GM12878 (cell line): Measurements from ENCODE around the gene SVIP. TPM values are rescaled to one million over a fixed set of nuclear protein-coding genes. Genes with fewer than 3 reads are reported as not detected.

ENCODE experiments used
- ATAC-seq: fragments of 200-7000 bp; cut with Tn5 transposase; 3 replicates; pipeline ENCODE4 v1.9.1; 2020; ENCODE audit warnings: mild to moderate bottlenecking, moderate library complexity
- BruUV-seq: library from RNA; stranded (reverse); fragments of 400-500 nt; replicated peaks from 2 replicates; lab custom pipeline; 2021; lab: Mats Ljungman, UMichigan
- CTCF ChIA-PET: fragments of 300-600 bp; sonication (Branson Sonifier 250); formaldehyde crosslinking; extraction: SDS; loops from one replicate; lab custom pipeline; 2021; ENCODE audit warnings: inconsistent platforms; lab: Yijun Ruan, JAX
- POLR2A ChIA-PET: fragments of 350-600 bp; formaldehyde crosslinking; extraction: SDS; loops from one replicate; lab custom pipeline; 2021; ENCODE audit warnings: inconsistent platforms; lab: Charles Lee
- RAD21 ChIA-PET: fragments of 300-600 bp; sonication (Branson Sonifier 250); formaldehyde crosslinking; loops from one replicate; lab custom pipeline; 2023; ENCODE audit warnings: antibody characterized with exemption; ENCODE audit not compliant: unreplicated experiment; lab: Charles Lee
- SMC1A ChIA-PET: fragments of 300-600 bp; sonication (Branson Sonifier 250); formaldehyde crosslinking; loops from one replicate; lab custom pipeline; 2023; ENCODE audit not compliant: unreplicated experiment, uncharacterized antibody; lab: Charles Lee
- DNase-seq: peaks from one replicate; pipeline ENCODE4 v3.0.0-alpha.2; 2011; ENCODE audit warnings: low read depth, low spot score
- FAIRE-seq: peaks from 3 replicates; lab custom pipeline; 2011; peaks lifted over from hg19 to GRCh38; lab: Jason Lieb, UNC
- H2AFZ ChIP-seq: 2 replicates; pipeline ENCODE4 v1.6.0; 2011; ENCODE audit warnings: low read depth, low read length, control low read depth; ENCODE audit not compliant: control insufficient read depth
- H3K27ac ChIP-seq: 2 replicates; pipeline ENCODE4 v1.5.1; 2011; ENCODE audit warnings: control low read depth; ENCODE audit not compliant: control insufficient read depth, insufficient read depth
- H3K27me3 ChIP-seq, 2 experiments: replicated peaks in 1 of 2; 2 replicates each; pipeline versions ENCODE4 v1.6.0 to v1.6.1; 2011; ENCODE audit warnings: low read length in 1 of 2; ENCODE audit not compliant: control insufficient read depth in 2 of 2, insufficient read depth in 2 of 2
- H3K36me3 ChIP-seq, 2 experiments: 2 replicates each; pipeline ENCODE4 v1.5.1; 2011; ENCODE audit warnings: low read length in 1 of 2; ENCODE audit not compliant: control insufficient read depth in 2 of 2, insufficient read depth in 2 of 2
- H3K4me1 ChIP-seq: 2 replicates; pipeline ENCODE4 v1.6.1; 2011; ENCODE audit warnings: mild to moderate bottlenecking, low read length, moderate library complexity, mixed read lengths; ENCODE audit not compliant: control insufficient read depth, insufficient read depth
- H3K4me2 ChIP-seq: 2 replicates; pipeline ENCODE4 v1.6.0; 2011; ENCODE audit warnings: control low read depth; ENCODE audit not compliant: control insufficient read depth, insufficient read depth
- H3K4me3 ChIP-seq: fragments of 200-600 bp; sonication (generic); 2 replicates; pipeline ENCODE4 v1.5.1; 2016
- H3K79me2 ChIP-seq: 2 replicates; pipeline ENCODE4 v1.6.0; 2011; ENCODE audit warnings: low read length; ENCODE audit not compliant: control insufficient read depth, insufficient read depth
- H3K9ac ChIP-seq: 2 replicates; pipeline ENCODE4 v1.8.0; 2011; ENCODE audit warnings: low read length, control low read depth, mixed read lengths; ENCODE audit not compliant: control insufficient read depth, insufficient read depth
- H3K9me3 ChIP-seq: replicated peaks from 3 replicates; pipeline ENCODE4 v1.5.1; 2011; ENCODE audit warnings: mild to moderate bottlenecking, low read length; ENCODE audit not compliant: control insufficient read depth, insufficient read depth
- H4K20me1 ChIP-seq: 2 replicates; pipeline ENCODE4 v1.6.0; 2011; ENCODE audit not compliant: control insufficient read depth, insufficient read depth
- ATF2 ChIP-seq: IDR thresholded peaks from 2 replicates; pipeline ENCODE4 v1.6.1; 2012; ENCODE audit warnings: low read length, inconsistent platforms
- BRCA1 ChIP-seq: IDR thresholded peaks from 2 replicates; pipeline ENCODE4 v1.6.1; 2011; ENCODE audit warnings: low read depth, low read length, improper control_type of control experiment
- CREM ChIP-seq: IDR thresholded peaks from 2 replicates; pipeline ENCODE4 v1.6.1; 2014; ENCODE audit warnings: antibody characterized with exemption, low read depth
- GABPA ChIP-seq: IDR thresholded peaks from 2 replicates; pipeline ENCODE4 v1.6.1; 2014; ENCODE audit warnings: antibody characterized with exemption, low read depth, mild to moderate bottlenecking, inconsistent platforms
- GATAD2B ChIP-seq: fragments of 450-650 bp; conservative IDR thresholded peaks from 2 replicates; pipeline ENCODE4 v1.6.1; 2017; ENCODE audit warnings: low read depth, mild to moderate bottlenecking, moderate library complexity
- HSF1 ChIP-seq: fragments of 150-350 bp; IDR thresholded peaks from 2 replicates; pipeline ENCODE4 v1.6.1; 2014; ENCODE audit warnings: mild to moderate bottlenecking, low read depth, low read length
- IRF4 ChIP-seq: IDR thresholded peaks from 2 replicates; pipeline ENCODE4 v1.6.1; 2011; ENCODE audit warnings: low read depth, low read length
- MLLT1 ChIP-seq: fragments of 450-650 bp; IDR thresholded peaks from 2 replicates; pipeline ENCODE4 v1.6.1; 2016; ENCODE audit warnings: mild to moderate bottlenecking
- PAX8 ChIP-seq: fragments of 450-650 bp; IDR thresholded peaks from 2 replicates; pipeline ENCODE4 v1.6.1; 2017; ENCODE audit warnings: mild to moderate bottlenecking, moderate library complexity
- RUNX3 ChIP-seq: IDR thresholded peaks from 2 replicates; pipeline ENCODE4 v1.6.1; 2012; ENCODE audit warnings: low read length, inconsistent platforms
- SMAD1 ChIP-seq: fragments of 450-650 bp; IDR thresholded peaks from 2 replicates; pipeline ENCODE4 v1.6.1; 2018; ENCODE audit warnings: mild to moderate bottlenecking, low read depth; ENCODE audit not compliant: partially characterized antibody
- TCF12 ChIP-seq: IDR thresholded peaks from 2 replicates; pipeline ENCODE4 v1.6.1; 2011; ENCODE audit warnings: low read depth, mild to moderate bottlenecking, low read length
- ZBTB40 ChIP-seq: fragments of 450-650 bp; IDR thresholded peaks from 2 replicates; pipeline ENCODE4 v1.6.1; 2016; ENCODE audit warnings: mild to moderate bottlenecking, moderate library complexity, borderline replicate concordance
- ZNF24 ChIP-seq: fragments of 450-650 bp; IDR thresholded peaks from 2 replicates; pipeline ENCODE4 v1.6.1; 2017; ENCODE audit warnings: antibody characterized with exemption, mild to moderate bottlenecking
- ZNF384 ChIP-seq: IDR thresholded peaks from 2 replicates; pipeline ENCODE4 v1.6.1; 2012; ENCODE audit warnings: low read depth, mild to moderate bottlenecking, low read length, improper control_type of control experiment, borderline replicate concordance
- in situ Hi-C: fragments of 300-500 bp; cut with MboI; formaldehyde crosslinking; loops from 9 replicates; pipeline ENCODE4 v1.14.3; 2018; ENCODE audit warnings: mixed read lengths
- intact Hi-C: fragments of 100-400 bp; cut with micrococcal nuclease; formaldehyde crosslinking; loops from one replicate; pipeline ENCODE4 v1.14.2; 2022; ENCODE audit not compliant: unreplicated experiment
- polyA plus RNA-seq, 11 experiments: library from polyadenylated mRNA; depleted of rRNA in 4 of 11; unstranded in 6 of 11; stranded (reverse) in 5 of 11; fragments of >200 nt; fragmentation: Nextera tagmentation in 4 of 11; fragmentation: Illumina TruSeq in 1 of 11; extraction: Ambion mirVana in 4 of 11; extraction: Trizol in 1 of 11; gene quantifications; 1 replicate in 1 of 11; 2 replicates in 10 of 11; pipeline versions ENCODE4 v1.2.1 to v1.2.3, GENCODE V29; 2011 to 2016; ENCODE audit warnings: inconsistent platforms in 2 of 11, missing spikeins in 2 of 11, low read depth in 1 of 11
- total RNA-seq, 4 experiments: library from RNA; depleted of rRNA in 3 of 4; stranded (reverse); fragments of >200 nt in 3 of 4; fragmentation: Illumina TruSeq in 1 of 4; extraction: Trizol in 1 of 4; gene quantifications; 2 replicates each; pipeline versions ENCODE4 v1.2.1 to v1.2.3, GENCODE V29; 2013 to 2021
- TF ChIP-seq, protein P1 (sequence below): IDR thresholded peaks from 2 replicates; pipeline ENCODE4 v1.6.1; 2011; ENCODE audit warnings: borderline replicate concordance, low read depth, mild to moderate bottlenecking, moderate library complexity, low read length; ENCODE audit not compliant: insufficient read depth, poor library complexity, severe bottlenecking

The SVIP gene
- total and polyA plus RNA-seq, 10 of the 15 experiments (the other 5 are each of a cell fraction or from before 2014, with no cell fraction given): 17.8 to 78.0 (median 55.4) TPM

DNA sequence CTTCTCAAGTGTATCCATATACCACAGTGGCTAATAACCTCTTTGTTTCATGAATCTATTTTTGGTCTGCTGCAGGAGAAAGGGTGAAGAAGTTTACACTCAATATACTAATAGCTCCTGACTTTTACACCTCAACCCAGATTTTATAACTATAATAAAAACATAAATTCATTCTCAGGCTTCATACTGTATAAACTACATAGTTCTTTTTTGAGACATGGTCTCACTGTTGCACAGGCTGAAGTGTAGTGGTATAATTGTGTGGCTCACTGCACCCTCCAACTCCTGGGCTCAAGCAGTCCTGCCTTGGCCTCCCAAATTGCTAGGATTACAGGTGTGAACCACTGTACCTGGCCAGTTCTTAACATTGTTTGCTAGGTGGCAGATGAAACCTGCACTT lies 48.4 kb upstream of the SVIP start:
- Histone ChIP-seq H2AFZ (no peak overlapping the region), H3K4me3 (no peak overlapping the region), H3K79me2 (no peaks in the 10 kb centered on the region), H3K27me3 (no peaks in the 10 kb centered on the region), H3K27ac (no peak overlapping the region), H3K4me2 (no peak overlapping the region), H3K9ac (no peak overlapping the region), H4K20me1 (no peaks in the 10 kb centered on the region), H3K4me1 (no peaks in the 10 kb centered on the region), H3K9me3 (no peaks in the 10 kb centered on the region), H3K36me3 (no peaks in the 10 kb centered on the region)
- FAIRE-seq: no peak
- intact Hi-C loops (loop anchor here (5.0 to 10.0 kb wide), 3 partner anchors 144 to 657 kb away; no protein-coding TSS in a partner anchor), in situ Hi-C loops (no loop called here)
- no TSS peak for BruUV-seq
- ChIA-PET RAD21 (interaction anchor here (1.0 kb wide), 1 partner anchor 235 kb away, joined by 3 read pairs; no protein-coding TSS in a partner anchor), POLR2A (no interaction called here), CTCF (interaction anchor here (1.5 to 4.4 kb wide), 6 partner anchors 23 to 662 kb away, joined by 5 to 24 read pairs (median 20); no protein-coding TSS in a partner anchor), SMC1A (interaction anchor here (1.1 kb wide), 1 partner anchor 662 kb away, joined by 3 read pairs; no protein-coding TSS in a partner anchor)
- TF ChIP-seq ZNF384 (no peak), MLLT1 (no peak), ZNF24 (no peak), PAX8 (no peak), ATF2 (no peak), RUNX3 (no peak), SMAD1 (no peak), CREM (no peak), IRF4 (no peak), GABPA (no peak), GATAD2B (no peak), ZBTB40 (no peak), HSF1 (no peak), TCF12 (no peak), BRCA1 (no peak)
- TF ChIP-seq, protein P1, sequence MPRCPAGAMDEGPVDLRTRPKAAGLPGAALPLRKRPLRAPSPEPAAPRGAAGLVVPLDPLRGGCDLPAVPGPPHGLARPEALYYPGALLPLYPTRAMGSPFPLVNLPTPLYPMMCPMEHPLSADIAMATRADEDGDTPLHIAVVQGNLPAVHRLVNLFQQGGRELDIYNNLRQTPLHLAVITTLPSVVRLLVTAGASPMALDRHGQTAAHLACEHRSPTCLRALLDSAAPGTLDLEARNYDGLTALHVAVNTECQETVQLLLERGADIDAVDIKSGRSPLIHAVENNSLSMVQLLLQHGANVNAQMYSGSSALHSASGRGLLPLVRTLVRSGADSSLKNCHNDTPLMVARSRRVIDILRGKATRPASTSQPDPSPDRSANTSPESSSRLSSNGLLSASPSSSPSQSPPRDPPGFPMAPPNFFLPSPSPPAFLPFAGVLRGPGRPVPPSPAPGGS: no peak
- no peak for ATAC-seq
- DNase-seq: no peak
